ENCODE measurements around the gene PDS5A.
"Not testable (repeated sequence)": the region's sequence is repeated elsewhere in the genome, so short reads cannot be mapped to it uniquely, and the experiment has no call there.

The PDS5A gene

DNA sequence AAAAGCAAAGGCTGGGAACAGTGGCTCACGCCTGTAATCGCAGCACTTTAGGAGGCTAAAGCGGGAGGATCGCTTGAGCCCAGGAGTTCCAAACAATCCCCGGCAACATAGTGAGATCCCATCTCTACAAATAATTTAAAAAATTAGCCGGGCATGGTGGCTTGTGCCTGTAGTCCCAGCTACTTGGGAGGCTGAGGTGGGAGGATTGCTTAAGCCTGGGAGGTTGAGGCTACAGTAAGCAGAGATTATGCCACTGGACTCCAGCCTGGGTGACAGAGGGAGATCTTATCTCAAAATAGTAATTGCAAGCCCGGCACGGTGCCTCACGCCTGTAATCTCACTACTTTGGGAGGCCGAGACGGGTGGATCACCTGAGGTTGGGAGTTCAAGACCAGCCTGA is 139.3 kb downstream of the PDS5A start:
- not testable (repeated sequence) for DNase-seq (ENCODE audit: low read depth)

DNA sequence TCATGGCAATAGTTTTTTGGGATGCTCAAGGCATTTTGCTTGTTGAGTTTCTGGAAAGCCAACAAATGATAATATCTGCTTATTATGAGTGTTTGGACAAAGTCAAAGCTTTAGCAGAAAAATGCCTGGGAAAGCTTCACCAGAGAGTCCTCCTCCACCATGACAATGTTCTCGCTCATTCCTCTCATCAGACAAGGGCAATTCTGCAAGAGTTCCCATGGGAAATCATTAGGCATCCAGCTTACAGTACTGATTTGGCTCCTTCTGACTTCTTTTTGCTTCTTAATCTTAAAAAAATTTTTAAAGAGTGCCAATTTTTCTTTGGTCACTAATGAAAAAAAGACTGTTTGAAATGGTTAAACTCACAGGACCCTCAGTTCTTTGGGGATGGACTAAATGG is 143.4 kb downstream of the PDS5A start:
- DNase-seq (ENCODE audit: low read depth) = no peak

GRCh38 chr4:39825741-39826231 is 151.9 kb downstream of the PDS5A start:
- DNase-seq (ENCODE audit: low read depth) = no peak

GRCh38 chr4:39825090-39825489 is 152.6 kb downstream of the PDS5A start:
- no peak for DNase-seq (ENCODE audit: low read depth)

- no peak for DNase-seq (ENCODE audit: low read depth)
Observed at GRCh38 chr4:39823191-39823590, 154.5 kb downstream of the PDS5A start.

GRCh38 chr4:39822662-39823061 is 155.0 kb downstream of the PDS5A start:
- DNase-seq (ENCODE audit: low read depth) = no peak

- no peak for DNase-seq (ENCODE audit: low read depth)
Observed at GRCh38 chr4:39821951-39822350, 155.8 kb downstream of the PDS5A start.

DNA sequence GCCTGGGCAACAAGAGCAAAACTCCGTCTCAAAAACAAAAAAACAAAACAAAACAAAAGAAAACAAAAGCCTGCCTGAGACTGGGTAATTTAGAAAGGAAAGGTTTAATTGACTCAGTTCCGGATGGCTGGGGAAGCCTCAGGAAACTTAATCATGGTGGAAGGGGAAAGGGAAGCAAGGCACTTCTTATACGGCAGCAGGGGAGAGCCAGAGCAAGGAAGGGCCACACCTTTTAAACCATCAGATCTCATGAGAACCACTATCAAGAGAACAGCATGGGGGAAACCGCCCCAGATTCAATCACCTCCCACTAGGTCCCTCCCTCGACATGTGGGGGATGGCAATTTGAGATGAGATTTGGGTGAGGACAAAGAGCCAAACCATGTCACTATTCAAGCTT is 157.5 kb downstream of the PDS5A start:
- no peak for DNase-seq (ENCODE audit: low read depth)

DNA sequence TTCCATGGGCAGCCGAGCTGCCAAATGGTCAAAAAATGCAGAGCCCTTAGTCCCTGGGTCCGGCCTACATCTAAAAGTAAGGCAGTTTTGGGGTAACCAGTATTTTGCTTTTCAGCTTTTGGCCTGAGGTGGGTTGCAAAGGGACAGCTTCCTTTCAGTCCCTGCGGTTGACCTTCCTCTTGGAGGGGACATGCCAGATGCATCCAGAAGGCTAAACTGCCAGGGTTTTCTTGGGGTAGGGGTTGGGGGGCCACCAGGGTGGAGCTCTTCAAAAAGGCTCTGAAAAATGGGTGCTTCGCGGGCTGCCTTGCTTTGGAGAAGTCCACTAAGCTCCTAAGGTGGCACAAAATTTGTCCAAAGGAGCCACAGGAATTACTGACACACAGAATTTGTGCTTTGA is 159.1 kb downstream of the PDS5A start:
- DNase-seq (ENCODE audit: low read depth) = no peak

- no peak for DNase-seq (ENCODE audit: low read depth)
Observed at GRCh38 chr4:39814403-39815185, 163.1 kb downstream of the PDS5A start.

DNA sequence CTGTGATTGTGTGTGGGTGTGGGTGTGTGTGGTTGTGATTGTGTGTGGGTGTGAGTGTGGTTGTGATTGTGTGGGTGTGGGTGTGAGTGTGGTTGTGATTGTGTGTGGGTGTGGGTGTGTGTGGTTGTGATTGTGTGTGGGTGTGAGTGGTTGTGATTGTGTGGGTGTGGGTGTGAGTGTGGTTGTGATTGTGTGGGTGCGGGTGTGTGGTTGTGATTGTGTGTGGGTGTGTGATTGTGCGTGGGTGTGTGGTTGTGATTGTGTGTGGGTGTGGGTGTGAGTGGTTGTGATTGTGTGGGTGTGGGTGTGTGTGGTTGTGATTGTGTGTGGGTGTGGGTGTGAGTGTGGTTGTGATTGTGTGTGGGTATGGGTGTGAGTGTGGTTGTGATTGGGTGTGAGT is 163.9 kb downstream of the PDS5A start:
- not testable (repeated sequence) for DNase-seq (ENCODE audit: low read depth)

DNA sequence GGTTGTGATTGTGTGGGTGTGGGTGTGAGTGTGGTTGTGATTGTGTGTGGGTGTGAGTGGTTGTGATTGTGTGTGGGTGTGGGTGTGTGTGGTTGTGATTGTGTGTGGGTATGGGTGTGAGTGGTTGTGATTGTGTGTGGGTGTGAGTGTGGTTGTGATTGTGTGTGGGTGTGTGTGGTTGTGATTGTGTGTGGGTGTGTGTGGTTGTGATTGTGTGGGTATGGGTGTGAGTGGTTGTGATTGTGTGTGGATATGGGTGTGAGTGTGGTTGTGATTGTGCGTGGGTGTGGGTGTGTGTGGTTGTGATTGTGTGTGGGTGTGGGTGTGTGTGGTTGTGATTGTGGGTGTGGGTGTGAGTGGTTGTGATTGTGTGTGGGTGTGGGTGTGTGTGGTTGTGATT is 164.7 kb downstream of the PDS5A start:
- DNase-seq (ENCODE audit: low read depth) = not testable (repeated sequence)

DNA sequence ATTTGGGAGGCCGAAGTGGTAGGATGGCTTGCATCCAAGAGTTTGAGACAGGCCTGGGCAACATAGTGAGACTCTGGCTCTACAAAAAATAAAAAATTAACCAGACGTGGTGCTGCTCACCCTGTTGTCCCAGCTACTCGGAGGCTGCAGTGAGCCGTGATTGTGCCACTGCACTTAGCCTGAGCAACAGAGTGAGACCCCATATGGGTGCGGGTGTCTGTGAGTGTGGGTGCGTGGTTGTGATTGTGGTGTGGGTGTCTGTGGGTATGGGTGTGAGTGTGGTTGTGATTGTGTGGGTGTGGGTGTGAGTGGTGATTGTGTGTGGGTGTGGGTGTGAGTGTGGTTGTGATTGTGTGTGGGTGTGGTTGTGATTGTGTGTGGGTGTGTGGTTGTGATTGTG is 165.2 kb downstream of the PDS5A start:
- DNase-seq (ENCODE audit: low read depth) = no peak

DNA sequence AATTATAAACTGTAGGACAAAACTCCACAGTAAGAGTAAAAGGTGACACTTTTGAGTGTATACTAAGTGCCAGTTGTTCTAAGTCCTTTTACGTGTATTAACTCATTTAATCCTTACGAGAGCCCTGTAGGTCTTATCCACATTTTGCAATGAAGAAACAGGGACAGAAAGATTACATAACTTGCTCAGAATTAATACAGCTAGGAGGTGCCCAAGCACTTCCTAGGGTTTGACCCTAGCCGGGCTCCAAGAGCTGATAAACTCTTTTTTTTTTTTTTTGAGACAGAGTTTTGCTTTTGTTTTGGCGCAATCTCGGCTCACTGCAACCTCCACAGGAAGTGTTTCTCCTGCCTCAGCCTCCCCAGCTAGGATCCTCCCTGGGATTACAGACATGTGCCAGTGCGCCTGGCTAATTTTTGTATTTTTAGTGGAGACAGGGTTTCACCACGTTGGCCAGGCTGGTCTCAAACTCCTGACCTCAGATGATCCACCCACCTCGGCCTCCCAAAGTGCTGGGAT is 169.4 kb downstream of the PDS5A start:
- no peak for DNase-seq (ENCODE audit: low read depth)

- no peak for DNase-seq (ENCODE audit: low read depth)
Observed at GRCh38 chr4:39802005-39802404, 175.7 kb downstream of the PDS5A start.

DNA sequence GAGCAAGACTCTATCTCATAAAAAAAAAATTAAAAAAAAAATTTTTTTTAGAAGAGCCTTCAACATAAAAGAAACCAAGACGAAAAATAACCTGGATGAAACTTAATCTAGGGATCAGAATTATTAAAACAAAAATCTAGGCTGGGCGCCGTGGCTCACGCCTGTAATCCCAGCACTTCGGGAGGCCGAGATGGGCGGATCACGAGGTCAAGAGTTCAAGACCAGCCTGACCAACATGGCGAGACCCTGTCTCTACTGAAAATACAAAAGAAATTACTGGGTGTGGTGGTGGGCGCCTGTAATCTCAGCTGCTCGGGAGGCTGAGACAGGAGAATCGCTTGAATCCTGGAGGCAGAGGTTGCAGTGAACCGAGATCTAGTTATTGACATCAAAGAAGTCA is 184.7 kb downstream of the PDS5A start:
- DNase-seq (ENCODE audit: low read depth) = not testable (repeated sequence)

DNA sequence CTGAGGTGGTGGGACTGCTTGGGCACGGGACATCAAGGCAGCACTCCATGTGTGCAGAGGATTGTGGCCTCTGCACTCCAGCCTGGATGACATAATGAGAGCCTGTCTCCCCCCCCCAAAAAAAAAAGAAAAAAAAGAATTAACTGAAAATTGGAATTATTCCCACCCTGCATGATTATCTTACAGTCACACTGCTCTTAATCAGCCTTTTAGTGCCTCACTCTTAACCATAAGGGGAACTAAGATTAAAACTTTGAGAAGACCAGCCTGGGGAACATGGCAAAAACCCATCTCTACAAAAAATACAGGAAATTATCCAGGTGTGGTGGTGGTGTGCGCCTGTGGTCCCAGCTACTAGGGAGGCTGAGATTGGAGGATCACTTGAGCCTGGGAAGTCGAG is 185.2 kb downstream of the PDS5A start:
- no peak for DNase-seq (ENCODE audit: low read depth)

GRCh38 chr4:39792128-39792527 is 185.6 kb downstream of the PDS5A start:
- DNase-seq (ENCODE audit: low read depth) = no peak

- no peak for DNase-seq (ENCODE audit: low read depth)
Observed at GRCh38 chr4:39786838-39787237, 190.9 kb downstream of the PDS5A start.

DNA sequence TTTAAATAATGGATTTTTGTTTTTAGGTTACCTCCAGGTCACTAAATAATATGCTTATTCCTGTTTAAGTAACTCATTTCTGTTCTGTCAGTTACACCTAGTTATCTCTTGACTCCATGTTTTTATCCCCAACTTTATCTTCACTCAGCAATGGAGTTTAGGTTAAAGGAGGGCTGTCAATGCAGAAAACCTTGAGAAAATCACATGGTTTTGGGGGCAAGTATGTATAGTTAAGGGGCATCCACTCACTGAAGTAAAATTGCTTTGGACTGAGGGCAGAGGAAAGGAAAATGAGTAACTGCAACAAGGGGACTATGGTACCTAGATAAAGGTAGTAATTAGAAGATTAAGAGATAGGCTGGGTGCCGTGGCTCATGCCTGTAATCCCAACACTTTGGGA is 192.6 kb downstream of the PDS5A start:
- DNase-seq (ENCODE audit: low read depth) = no peak

DNA sequence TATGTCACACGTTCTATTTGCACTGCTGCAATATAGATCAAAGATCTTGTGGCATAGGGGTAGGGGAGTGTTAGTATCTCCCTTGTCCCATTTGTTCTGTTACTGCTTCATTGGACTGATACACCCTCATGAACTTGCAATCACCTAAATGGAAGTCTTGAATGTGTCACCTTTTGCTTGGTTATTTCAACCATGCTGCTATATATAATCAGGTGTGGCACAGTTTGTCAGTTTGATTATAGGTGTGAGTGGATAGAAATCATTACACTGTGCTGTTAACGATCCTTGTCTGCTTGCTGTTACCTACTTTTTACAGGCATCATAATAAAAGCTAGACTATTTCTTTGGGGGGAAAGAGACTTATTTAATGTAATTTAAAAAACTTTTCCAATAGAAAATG is 195.7 kb downstream of the PDS5A start:
- not testable (repeated sequence) for DNase-seq (ENCODE audit: low read depth)
